ENCODE data around the gene TNFRSF8. TPM values are rescaled to one million over a fixed set of nuclear protein-coding genes. Genes with fewer than 3 reads are reported as not detected.

Gene TNFRSF8
- total RNA-seq, 1 donor from 2014 or later = not detected

DNA sequence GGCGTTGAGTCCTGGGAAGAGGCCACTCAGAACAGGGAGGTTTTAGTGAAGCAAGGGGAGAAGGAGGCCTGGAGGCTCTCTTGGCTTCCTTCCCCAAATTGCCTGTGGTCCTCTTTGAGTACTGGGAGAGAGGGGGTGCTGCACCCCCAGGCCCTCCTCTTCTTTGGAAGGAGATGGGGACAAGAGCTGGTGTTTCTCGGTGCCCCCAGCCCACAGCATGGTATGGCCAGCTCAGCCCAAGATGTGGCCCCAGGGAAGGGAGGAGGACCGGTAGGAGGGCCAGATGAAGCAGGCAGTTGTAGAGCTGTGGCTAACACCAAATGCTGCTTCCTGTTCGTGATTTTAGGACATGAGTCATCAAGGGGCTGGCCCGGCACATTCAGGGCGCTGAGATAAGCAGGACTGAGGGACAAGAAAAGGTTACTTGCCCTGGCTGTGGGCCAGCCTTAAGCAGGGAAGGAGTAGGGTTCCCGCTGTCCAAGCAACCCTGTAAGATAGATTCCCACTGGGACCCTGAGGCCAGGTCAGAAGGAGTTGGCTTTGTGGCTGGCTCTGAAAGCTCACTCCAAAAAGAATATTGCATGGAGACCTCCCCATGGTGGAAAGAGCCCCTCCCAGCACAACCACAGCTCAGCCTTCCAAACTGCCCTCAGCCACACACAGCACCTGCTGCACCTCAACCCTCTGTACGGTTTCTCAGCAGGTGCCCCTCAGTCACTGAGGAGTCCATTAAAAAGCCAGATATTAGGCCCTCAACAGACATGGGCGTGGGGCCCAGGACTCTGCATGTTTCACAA lies 98.8 kb downstream of the TNFRSF8 start:
- DNase-seq (ENCODE audit: low read depth) (peak; percentile 76), FAIRE-seq (no peak)
- Histone ChIP-seq H3K36me3 (ENCODE audit: control insufficient read depth, insufficient read depth, low read length) (no peaks in the 10 kb centered on the region), H3K27me3 (ENCODE audit: control insufficient read depth, insufficient read depth, low read length) (peaks cover 12% of the 10 kb centered on the region), H3K4me3 (ENCODE audit: low read depth, low read length) (no peak overlapping the region)
- TF ChIP-seq, protein P1, sequence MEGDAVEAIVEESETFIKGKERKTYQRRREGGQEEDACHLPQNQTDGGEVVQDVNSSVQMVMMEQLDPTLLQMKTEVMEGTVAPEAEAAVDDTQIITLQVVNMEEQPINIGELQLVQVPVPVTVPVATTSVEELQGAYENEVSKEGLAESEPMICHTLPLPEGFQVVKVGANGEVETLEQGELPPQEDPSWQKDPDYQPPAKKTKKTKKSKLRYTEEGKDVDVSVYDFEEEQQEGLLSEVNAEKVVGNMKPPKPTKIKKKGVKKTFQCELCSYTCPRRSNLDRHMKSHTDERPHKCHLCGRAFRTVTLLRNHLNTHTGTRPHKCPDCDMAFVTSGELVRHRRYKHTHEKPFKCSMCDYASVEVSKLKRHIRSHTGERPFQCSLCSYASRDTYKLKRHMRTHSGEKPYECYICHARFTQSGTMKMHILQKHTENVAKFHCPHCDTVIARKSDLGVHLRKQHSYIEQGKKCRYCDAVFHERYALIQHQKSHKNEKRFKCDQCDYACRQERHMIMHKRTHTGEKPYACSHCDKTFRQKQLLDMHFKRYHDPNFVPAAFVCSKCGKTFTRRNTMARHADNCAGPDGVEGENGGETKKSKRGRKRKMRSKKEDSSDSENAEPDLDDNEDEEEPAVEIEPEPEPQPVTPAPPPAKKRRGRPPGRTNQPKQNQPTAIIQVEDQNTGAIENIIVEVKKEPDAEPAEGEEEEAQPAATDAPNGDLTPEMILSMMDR (IDR thresholded peaks at IDR 0.05; ENCODE audit: insufficient read depth, low read length, severe bottlenecking) = no peak

DNA sequence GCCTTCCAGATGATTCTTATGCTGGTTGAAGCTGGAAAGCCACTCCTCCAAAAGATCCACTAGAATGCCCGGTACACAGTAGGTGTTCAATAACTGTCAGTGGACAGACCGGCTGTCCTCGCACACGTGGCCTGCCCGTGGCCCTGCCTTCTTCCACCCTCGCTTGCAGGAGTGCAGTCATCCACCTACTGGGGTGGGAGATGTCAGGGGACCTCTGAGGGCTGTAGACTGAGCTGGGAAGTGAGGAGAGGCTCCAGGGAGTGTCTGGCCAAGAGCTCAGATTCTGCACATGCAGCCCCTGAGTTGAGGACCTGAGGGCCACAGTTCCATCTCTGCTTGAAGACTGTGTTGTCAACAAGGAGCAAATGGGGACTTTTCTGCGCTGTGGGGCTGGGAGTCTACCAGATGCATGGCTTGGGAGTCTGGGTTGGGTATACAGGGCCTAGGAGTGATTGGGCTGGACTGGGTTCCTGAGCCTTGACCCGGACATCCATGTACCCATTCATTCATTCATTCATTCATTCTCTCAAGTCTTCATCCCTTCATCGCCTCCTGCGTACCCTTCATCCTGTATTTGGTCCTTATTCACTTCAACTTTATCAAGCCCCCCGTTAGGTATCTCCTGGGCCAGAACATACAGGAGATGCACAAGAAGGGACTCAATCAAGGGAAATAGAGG lies 99.5 kb downstream of the TNFRSF8 start:
- DNase-seq (ENCODE audit: low read depth) (no peak), FAIRE-seq (no peak)
- TF ChIP-seq, protein P1 (IDR thresholded peaks at IDR 0.05; ENCODE audit: insufficient read depth, low read length, severe bottlenecking) = no peak
- Histone ChIP-seq H3K27me3 (ENCODE audit: control insufficient read depth, insufficient read depth, low read length) (peaks cover 16% of the 10 kb centered on the region), H3K36me3 (ENCODE audit: control insufficient read depth, insufficient read depth, low read length) (no peaks in the 10 kb centered on the region), H3K4me3 (ENCODE audit: low read depth, low read length) (no peak overlapping the region)

DNA sequence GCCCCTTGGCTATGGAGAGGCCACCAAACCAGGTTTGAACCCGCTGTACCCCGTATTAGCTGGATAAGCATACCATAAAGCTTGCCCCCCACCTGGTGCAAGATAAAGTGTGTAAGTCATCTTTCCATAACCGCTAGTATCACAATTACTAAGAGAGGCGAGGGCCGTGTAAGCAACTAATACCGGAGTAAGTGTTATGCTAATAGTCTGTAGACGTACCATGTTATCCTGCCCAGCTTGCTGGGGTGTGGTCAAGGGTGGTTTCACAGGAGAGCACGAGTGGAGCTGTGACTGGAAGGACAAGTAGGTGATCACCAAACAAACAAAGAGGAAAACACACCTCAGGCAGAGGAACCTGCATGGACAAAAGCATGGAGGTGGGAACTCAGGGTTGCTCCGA lies 100.1 kb downstream of the TNFRSF8 start:
- TF ChIP-seq, protein P1 (IDR thresholded peaks at IDR 0.05; ENCODE audit: insufficient read depth, low read length, severe bottlenecking) = no peak
- Histone ChIP-seq H3K27me3 (ENCODE audit: control insufficient read depth, insufficient read depth, low read length) (peaks cover 22% of the 10 kb centered on the region), H3K36me3 (ENCODE audit: control insufficient read depth, insufficient read depth, low read length) (no peaks in the 10 kb centered on the region), H3K4me3 (ENCODE audit: low read depth, low read length) (no peak overlapping the region)
- DNase-seq (ENCODE audit: low read depth) (no peak), FAIRE-seq (no peak)

DNA sequence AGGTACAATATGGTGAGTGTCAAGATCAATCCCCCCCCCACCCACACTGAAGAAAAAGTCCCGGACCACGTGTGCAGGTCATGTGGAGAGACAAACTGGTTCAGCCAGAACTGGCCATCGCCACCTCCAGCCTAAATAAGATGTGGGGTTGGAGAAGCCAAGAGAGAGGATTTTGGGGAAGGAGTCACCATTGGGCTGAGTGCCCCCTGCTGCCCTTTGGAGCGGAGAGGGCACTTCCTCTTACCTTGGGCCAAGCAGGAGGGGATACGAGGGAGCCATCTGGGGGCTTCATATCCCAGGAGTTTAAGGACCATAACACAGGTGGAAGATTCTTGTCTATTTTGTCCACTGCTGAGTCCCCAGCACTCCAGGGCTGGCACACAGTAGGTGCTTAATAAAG lies 101.1 kb downstream of the TNFRSF8 start:
- Histone ChIP-seq H3K27me3 (ENCODE audit: control insufficient read depth, insufficient read depth, low read length) (peaks cover 29% of the 10 kb centered on the region), H3K4me3 (ENCODE audit: low read depth, low read length) (no peak overlapping the region), H3K36me3 (ENCODE audit: control insufficient read depth, insufficient read depth, low read length) (no peaks in the 10 kb centered on the region)
- no peak for DNase-seq (ENCODE audit: low read depth)
- FAIRE-seq = no peak
- TF ChIP-seq, protein P1 (IDR thresholded peaks at IDR 0.05; ENCODE audit: insufficient read depth, low read length, severe bottlenecking) = no peak

DNA sequence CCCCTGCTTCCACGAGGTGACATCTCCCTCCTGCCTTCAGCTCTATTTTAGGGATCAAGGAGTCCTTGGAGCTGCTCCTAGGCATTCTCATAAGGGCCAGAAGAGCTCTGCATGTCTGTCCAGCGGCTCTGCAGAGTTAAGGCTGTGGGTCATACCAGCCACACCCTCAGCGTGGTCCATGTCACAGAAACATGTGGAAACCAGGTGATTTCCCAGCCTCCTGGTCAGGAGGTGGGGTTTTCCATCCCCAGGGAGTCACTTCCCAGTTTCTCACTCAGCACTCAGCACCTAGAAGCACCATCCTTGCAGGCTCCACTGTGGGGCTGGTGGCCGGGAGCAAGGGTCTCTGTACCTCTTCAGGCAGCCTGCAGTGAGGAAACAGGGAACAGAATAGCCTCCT lies 102.2 kb downstream of the TNFRSF8 start:
- TF ChIP-seq, protein P1 (IDR thresholded peaks at IDR 0.05; ENCODE audit: insufficient read depth, low read length, severe bottlenecking) = no peak
- peaks cover 33% of the 10 kb centered on the region for H3K27me3 ChIP-seq (ENCODE audit: control insufficient read depth, insufficient read depth, low read length)
- DNase-seq (ENCODE audit: low read depth) (peak; percentile 18), FAIRE-seq (no peak)
- no peaks in the 10 kb centered on the region for H3K36me3 ChIP-seq (ENCODE audit: control insufficient read depth, insufficient read depth, low read length)
- no peak overlapping the region for H3K4me3 ChIP-seq (ENCODE audit: low read depth, low read length)
